ENCODE results near the gene PRELID1. TPM values are rescaled to one million over a fixed set of nuclear protein-coding genes. Genes with fewer than 3 reads are reported as not detected.

Gene PRELID1
- total and polyA plus RNA-seq, 10 of the 15 experiments (the other 5 are each of a cell fraction or from before 2014, with no cell fraction given), result 30.9 to 584 (median 254) TPM

DNA sequence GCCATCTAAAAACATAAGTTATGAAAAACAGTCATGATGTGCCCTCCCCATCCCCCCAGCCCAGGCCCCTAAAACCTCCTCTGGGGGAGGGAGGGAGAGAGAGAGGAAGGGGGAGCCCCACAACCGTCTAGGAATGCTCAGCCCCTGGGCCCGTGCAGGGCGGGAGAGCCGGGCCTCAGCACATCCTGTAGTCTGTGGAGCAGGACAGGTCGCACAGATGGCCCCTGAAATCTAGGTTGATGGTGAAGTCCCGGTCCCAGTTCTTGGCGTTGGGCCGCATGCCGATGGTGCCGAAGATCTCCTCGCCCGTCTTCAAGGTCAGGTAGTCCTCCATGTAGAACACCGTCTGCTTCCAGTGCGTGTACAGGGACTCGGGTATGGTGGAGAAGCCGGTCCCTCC, 38.2 kb upstream of the PRELID1 start:
- ChIA-PET POLR2A (no interaction called here), RAD21 (ENCODE audit: unreplicated experiment) (interaction anchor here (1.2 kb wide), 1 partner anchor 152 kb away, joined by 3 read pairs; no protein-coding TSS in a partner anchor)

More for the DNA sequence above, 38.2 kb upstream of the PRELID1 start:
- DNase-seq (ENCODE audit: low read depth, low spot score) (no peak), FAIRE-seq (no peak), ATAC-seq (no peak)
- no peak overlapping the region for H3K27ac ChIP-seq (ENCODE audit: control insufficient read depth, insufficient read depth)
- no peaks in the 10 kb centered on the region for H3K27me3 ChIP-seq (replicated peaks in 1 of 2; ENCODE audit: control insufficient read depth in 2 of 2, insufficient read depth in 2 of 2, low read length in 1 of 2)
- no peak overlapping the region for H3K9ac ChIP-seq (ENCODE audit: control insufficient read depth, insufficient read depth, low read length)
- no TSS peak for BruUV-seq (replicated peaks)
- intact Hi-C loops (cut with micrococcal nuclease; ENCODE audit: unreplicated experiment), result no loop called here
- SMC1A ChIA-PET (ENCODE audit: uncharacterized antibody, unreplicated experiment), result interaction anchor here (1.5 to 1.9 kb wide), 3 partner anchors 8 to 152 kb away, joined by 3 to 5 read pairs (median 3); no protein-coding TSS in a partner anchor
- no peak for TF ChIP-seq ZBTB4 (CRISPR knock-in tag; IDR thresholded peaks at IDR 0.05)
- TF ChIP-seq POLR2A (IDR thresholded peaks at IDR 0.05; ENCODE audit: low read depth, low read length), result no peak
- no peak for TF ChIP-seq MXI1 (IDR thresholded peaks at IDR 0.05; ENCODE audit: low read depth, low read length)
- no peak for TF ChIP-seq SMARCA5 (IDR thresholded peaks at IDR 0.05)
- no peak for TF ChIP-seq PML (IDR thresholded peaks at IDR 0.05; ENCODE audit: low read length)
- no peak for TF ChIP-seq RAD21 (IDR thresholded peaks at IDR 0.05; ENCODE audit: insufficient read depth, low read depth, low read length)
- no peak for TF ChIP-seq CHD2 (IDR thresholded peaks at IDR 0.05; ENCODE audit: borderline replicate concordance, low read depth, low read length)
- TF ChIP-seq POU2F2 (IDR thresholded peaks at IDR 0.05; ENCODE audit: borderline replicate concordance, low read depth, low read length), result no peak
- no peak for TF ChIP-seq SMC3 (IDR thresholded peaks at IDR 0.05; ENCODE audit: borderline replicate concordance, low read length)
- TF ChIP-seq SP1 (IDR thresholded peaks at IDR 0.05; ENCODE audit: low read depth, low read length), result no peak
- TF ChIP-seq USF2 (IDR thresholded peaks at IDR 0.05; ENCODE audit: borderline replicate concordance, low read depth, low read length), result no peak
- TF ChIP-seq, protein P1, sequence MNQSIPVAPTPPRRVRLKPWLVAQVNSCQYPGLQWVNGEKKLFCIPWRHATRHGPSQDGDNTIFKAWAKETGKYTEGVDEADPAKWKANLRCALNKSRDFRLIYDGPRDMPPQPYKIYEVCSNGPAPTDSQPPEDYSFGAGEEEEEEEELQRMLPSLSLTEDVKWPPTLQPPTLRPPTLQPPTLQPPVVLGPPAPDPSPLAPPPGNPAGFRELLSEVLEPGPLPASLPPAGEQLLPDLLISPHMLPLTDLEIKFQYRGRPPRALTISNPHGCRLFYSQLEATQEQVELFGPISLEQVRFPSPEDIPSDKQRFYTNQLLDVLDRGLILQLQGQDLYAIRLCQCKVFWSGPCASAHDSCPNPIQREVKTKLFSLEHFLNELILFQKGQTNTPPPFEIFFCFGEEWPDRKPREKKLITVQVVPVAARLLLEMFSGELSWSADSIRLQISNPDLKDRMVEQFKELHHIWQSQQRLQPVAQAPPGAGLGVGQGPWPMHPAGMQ (IDR thresholded peaks at IDR 0.05; ENCODE audit: borderline replicate concordance), result no peak
- H3K4me1 ChIP-seq (ENCODE audit: control insufficient read depth, insufficient read depth, low read length), result no peaks in the 10 kb centered on the region
- H3K4me2 ChIP-seq (ENCODE audit: control insufficient read depth, insufficient read depth), result no peak overlapping the region
- H3K79me2 ChIP-seq (ENCODE audit: control insufficient read depth, insufficient read depth, low read length), result no peaks in the 10 kb centered on the region
- no peaks in the 10 kb centered on the region for H3K9me3 ChIP-seq (replicated peaks; ENCODE audit: control insufficient read depth, insufficient read depth, low read length)
- no peak overlapping the region for H2AFZ ChIP-seq (ENCODE audit: control insufficient read depth, low read depth, low read length)
- CTCF ChIA-PET, result no interaction called here
- no peaks in the 10 kb centered on the region for H4K20me1 ChIP-seq (ENCODE audit: control insufficient read depth, insufficient read depth)
- H3K4me3 ChIP-seq, result no peak overlapping the region
- WGBS (ENCODE audit: insufficient coverage, insufficient replicate concordance, low lambda C conversion rate, missing lambda C conversion rate), result 97% methylated on average over 16 of the region's 16 CpGs
- in situ Hi-C loops (cut with MboI), result no loop called here
- peaks cover 11 to 23% of the 10 kb centered on the region in 2 experiments for H3K36me3 ChIP-seq (ENCODE audit: control insufficient read depth in 2 of 2, insufficient read depth in 2 of 2, low read length in 1 of 2)
